NCI-H345 treated with DMSO at 0.1 percent for 48 hours (cell line): ENCODE measurements around the gene PLCD4.

Experiments
- DNase-seq: peaks from one replicate; lab custom pipeline; 2025; ENCODE audit not compliant: unreplicated experiment; lab: John Stamatoyannopoulos, UW

Gene PLCD4

DNA sequence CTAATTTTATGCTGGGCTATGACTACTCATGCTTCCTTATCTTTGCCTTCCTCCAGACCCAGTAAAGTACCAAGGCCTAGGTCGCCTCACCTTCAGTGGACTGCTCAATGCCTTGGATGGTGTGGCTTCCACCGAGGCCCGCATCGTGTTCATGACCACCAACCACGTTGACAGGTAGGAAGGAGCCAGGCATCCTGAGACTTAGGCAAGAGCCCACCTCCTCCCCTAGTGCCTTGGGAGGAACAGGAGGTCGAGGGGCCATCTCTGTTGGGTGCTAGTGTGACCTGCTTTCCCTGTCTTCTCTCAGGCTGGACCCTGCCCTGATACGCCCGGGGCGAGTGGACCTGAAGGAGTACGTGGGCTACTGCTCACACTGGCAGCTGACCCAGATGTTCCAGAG, 55.1 kb downstream of the PLCD4 start:
- no peak for DNase-seq

GRCh38 chr2:218663901-218664300, 56.2 kb downstream of the PLCD4 start:
- DNase-seq: no peak

DNA sequence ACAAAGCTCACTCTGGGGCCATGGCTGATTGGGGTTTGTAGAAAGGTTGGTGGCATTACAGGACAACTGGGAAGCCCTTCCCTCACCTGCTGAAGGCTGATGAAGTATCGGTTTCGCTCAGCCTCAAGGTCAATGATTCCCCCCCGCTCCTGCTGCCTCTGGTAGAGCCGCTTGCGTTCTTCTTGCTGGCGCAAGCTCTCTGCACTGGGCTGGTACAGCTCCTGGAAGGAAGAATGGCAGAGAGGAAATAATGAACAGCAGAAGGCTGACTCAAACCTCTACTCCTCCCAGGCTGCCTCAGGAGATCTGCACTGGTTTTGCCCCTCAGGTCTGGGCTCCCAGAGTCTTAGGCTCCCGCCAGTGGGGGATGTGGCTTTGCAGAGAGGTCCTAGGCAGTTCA, 57.0 kb downstream of the PLCD4 start:
- no peak for DNase-seq

DNA sequence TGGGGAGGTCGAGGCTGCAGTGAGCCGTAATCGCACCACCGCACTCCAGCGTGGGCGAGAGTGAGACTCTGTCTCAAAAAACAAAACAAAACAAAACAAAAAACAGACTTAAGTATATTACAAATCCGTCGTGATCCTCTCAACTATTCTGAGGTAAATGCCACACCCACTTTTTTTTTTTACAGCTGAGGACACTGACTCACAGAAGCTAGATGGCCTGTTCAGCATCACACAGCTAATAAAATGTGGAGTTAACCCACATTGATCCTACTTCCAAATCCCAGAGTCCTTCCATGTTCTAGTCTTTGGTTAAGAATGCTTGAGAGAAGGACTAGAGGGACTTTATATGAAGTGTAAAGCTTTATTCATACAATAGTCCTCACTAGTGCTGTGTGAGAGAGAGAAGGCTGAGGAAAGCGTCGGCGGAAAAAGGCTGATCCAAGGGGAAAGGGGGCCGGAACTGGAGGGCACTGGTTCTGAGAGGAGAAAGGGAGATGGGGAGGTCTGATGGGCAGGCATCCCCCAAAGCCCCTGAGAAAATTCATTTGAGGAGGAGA, 63.5 kb downstream of the PLCD4 start:
- DNase-seq: no peak

DNA sequence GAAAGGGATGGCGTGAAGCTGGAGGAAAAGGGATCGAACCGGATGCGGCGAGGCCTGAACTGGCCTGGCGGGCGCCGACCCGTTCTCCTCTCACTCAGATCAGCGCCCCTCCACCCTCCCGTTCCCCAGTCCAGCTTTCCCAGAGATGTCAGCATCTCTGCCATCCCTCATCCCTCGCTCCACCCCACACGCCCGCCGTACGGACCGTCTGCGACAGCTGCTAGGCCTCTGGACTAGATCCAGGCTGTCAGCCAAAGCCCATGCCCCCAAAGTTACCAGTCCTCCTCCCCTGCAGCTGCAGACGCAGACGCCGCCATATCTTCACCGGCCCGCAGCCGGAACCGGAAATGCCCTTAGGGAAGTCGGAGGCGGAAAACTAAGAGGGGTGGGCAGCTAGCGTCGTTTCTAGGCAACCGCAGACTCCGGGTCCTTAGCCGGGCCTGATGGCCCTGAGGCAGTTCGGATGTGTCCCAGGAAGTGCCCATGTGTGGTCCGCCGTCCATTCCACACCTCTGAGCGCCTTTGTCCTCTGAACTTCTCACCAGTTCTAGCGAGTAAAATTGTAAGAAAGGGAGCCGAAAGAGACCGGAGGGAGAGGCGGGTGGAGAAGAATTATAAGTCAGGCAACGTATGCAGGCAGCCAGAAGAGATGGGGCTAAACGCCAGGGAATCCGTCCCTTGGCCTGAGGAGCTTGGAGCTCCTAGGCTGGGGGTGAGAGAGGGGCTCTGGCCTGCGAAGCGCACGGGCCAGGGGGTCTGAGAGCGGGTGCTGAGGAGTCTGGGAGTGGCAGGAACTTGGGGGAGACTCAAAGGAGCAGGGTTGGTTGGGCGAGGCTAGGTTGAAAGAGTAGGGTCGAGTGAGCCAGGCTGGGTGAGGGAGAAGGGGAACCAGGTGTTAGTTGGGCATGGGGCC, 64.2 kb downstream of the PLCD4 start, which contains the start of the genes RNF25 and STK36:
TSS of gene RNF25 (minus strand) at position 349 of the 913 bp plus-strand sequence. CDS start at position 317, 32 bp downstream.
TSS of gene STK36 (plus strand) at position 433 of the 913 bp plus-strand sequence. CDS start 744 bp downstream, outside the sequence.
- DNase-seq: peak; percentile 90

GRCh38 chr2:218679119-218679518, 71.4 kb downstream of the PLCD4 start:
- no peak for DNase-seq

DNA sequence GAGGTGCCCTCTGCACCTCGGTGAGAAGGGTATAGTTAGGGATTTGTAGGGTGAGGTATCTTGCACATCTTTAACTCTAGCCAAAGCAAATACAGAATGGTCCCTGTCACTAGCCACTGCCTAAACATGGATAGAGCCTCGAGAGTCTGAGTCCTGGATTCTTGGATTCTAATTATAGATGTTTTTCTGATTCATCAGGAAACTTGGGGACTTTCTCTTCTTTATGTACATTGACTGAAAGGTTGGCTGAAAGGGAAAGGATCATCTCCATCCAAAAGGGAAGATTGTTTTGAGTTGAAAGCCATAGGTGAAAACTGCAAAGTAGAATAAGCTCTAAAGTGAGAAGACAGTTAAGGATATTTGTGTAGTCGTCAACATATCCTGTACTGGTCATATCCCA, 72.4 kb downstream of the PLCD4 start:
- DNase-seq: no peak
